Fibroblast of lung (primary cell): ENCODE results near the gene AOX1.

Source experiments
- CTCF ChIP-seq, 2 donors: IDR thresholded peaks in 1 of 2; conservative IDR thresholded peaks in 1 of 2; 1 replicate in 1 of 2; 2 replicates in 1 of 2; pipeline ENCODE4 v1.5.1; 2011 to 2012; ENCODE audit warnings: low read length in 2 of 2, control low read depth in 1 of 2, inconsistent platforms in 1 of 2, low read depth in 1 of 2, mild to moderate bottlenecking in 1 of 2
- EZH2 ChIP-seq: IDR thresholded peaks from 2 replicates; pipeline ENCODE4 v1.5.1; 2012; ENCODE audit warnings: low read length, control low read depth, mild to moderate bottlenecking; ENCODE audit errors: missing control alignments

GRCh38 chr2:200587007-200587616 lies 1.3 kb downstream of the AOX1 start:
- no peak for TF ChIP-seq CTCF (conservative IDR thresholded peaks at IDR 0.05 in 1 of 2, IDR thresholded peaks at IDR 0.05 in 1 of 2; ENCODE audit: low read depth in 1 of 2, low read length in 2 of 2)
- no peak for TF ChIP-seq EZH2
